ENCODE data around the gene PML.

Gene PML

GRCh38 chr15:73948396-73948795 lies 46.1 kb upstream of the PML start:
- DNase-seq = no peak
- no peak for TF ChIP-seq CTCF (IDR thresholded peaks at IDR 0.05; ENCODE audit: low read depth, low read length)
- no peaks in the 10 kb centered on the region for H3K9me3 ChIP-seq
- peaks cover 28% of the 10 kb centered on the region for H3K4me1 ChIP-seq
- H3K4me3 ChIP-seq (ENCODE audit: low read depth, low read length) = no peak overlapping the region
- H3K36me3 ChIP-seq = no peaks in the 10 kb centered on the region
- no peaks in the 10 kb centered on the region for H3K27me3 ChIP-seq

- no peaks in the 10 kb centered on the region for H3K27me3 ChIP-seq
- H3K4me3 ChIP-seq (ENCODE audit: low read depth, low read length) = no peak overlapping the region
- no peak for DNase-seq
- TF ChIP-seq CTCF (IDR thresholded peaks at IDR 0.05; ENCODE audit: low read depth, low read length) = no peak
- H3K9me3 ChIP-seq = no peaks in the 10 kb centered on the region
- H3K36me3 ChIP-seq = no peaks in the 10 kb centered on the region
- peaks cover 27% of the 10 kb centered on the region for H3K4me1 ChIP-seq
Observed at GRCh38 chr15:73948982-73949381, 45.5 kb upstream of the PML start.

- Histone ChIP-seq H3K9me3 (no peaks in the 10 kb centered on the region), H3K36me3 (no peaks in the 10 kb centered on the region), H3K27me3 (no peaks in the 10 kb centered on the region), H3K4me3 (ENCODE audit: low read depth, low read length) (no peak overlapping the region), H3K4me1 (peaks cover 21% of the 10 kb centered on the region)
- no peak for DNase-seq
- no peak for TF ChIP-seq CTCF (IDR thresholded peaks at IDR 0.05; ENCODE audit: low read depth, low read length)
Observed at GRCh38 chr15:73949496-73949895, 45.0 kb upstream of the PML start.

GRCh38 chr15:73950479-73950830 lies 44.1 kb upstream of the PML start:
- no peak for TF ChIP-seq CTCF (IDR thresholded peaks at IDR 0.05; ENCODE audit: low read depth, low read length)
- no peaks in the 10 kb centered on the region for H3K9me3 ChIP-seq
- H3K4me3 ChIP-seq (ENCODE audit: low read depth, low read length) = no peak overlapping the region
- no peak for DNase-seq
- no peaks in the 10 kb centered on the region for H3K36me3 ChIP-seq
- H3K27me3 ChIP-seq = no peaks in the 10 kb centered on the region
- H3K4me1 ChIP-seq = peaks cover 16% of the 10 kb centered on the region

- no peaks in the 10 kb centered on the region for H3K9me3 ChIP-seq
- H3K4me1 ChIP-seq = peaks cover 16% of the 10 kb centered on the region
- peak; percentile 90 for TF ChIP-seq CTCF (IDR thresholded peaks at IDR 0.05; ENCODE audit: low read depth, low read length)
- peak; percentile 97 for DNase-seq
- H3K27me3 ChIP-seq = no peaks in the 10 kb centered on the region
- H3K4me3 ChIP-seq (ENCODE audit: low read depth, low read length) = no peak overlapping the region
- no peaks in the 10 kb centered on the region for H3K36me3 ChIP-seq
Observed at GRCh38 chr15:73950831-73951561, 43.5 kb upstream of the PML start.

GRCh38 chr15:73951601-73952000 lies 42.9 kb upstream of the PML start:
- DNase-seq = no peak
- Histone ChIP-seq H3K36me3 (no peaks in the 10 kb centered on the region), H3K27me3 (no peaks in the 10 kb centered on the region), H3K4me1 (peaks cover 16% of the 10 kb centered on the region), H3K9me3 (no peaks in the 10 kb centered on the region), H3K4me3 (ENCODE audit: low read depth, low read length) (no peak overlapping the region)
- no peak for TF ChIP-seq CTCF (IDR thresholded peaks at IDR 0.05; ENCODE audit: low read depth, low read length)
